ENCODE measurements around the gene MYO9A.

DNA sequence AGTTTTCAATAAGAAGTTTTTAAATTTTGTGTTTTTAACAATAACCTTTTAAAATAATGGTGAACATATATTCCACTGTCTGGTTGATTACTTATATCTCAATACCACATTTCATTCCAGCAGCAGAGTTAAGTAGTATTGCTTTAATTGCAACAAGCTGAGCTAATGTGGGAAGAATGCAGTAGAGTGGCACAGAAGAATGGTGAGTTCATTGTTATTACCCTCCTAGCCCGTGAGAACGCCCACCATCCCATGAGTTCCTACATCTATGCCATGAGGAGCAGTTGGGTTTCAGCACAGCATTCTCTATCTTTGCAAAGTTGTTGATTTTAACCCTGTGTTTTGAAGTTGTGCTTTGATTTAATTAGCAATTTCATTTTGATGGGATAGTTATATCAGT is 325.4 kb downstream of the MYO9A start:
- TF ChIP-seq YY1 (IDR thresholded peaks at IDR 0.05; ENCODE audit: insufficient read depth, insufficient read length) (no peak), SUZ12 (IDR thresholded peaks at IDR 0.05; ENCODE audit: extremely low read depth, insufficient read depth, insufficient read length) (no peak)

All from NT2/D1 (cell line).